Keratinocyte (primary cell): Measurements from ENCODE around the gene LAMA4. TPM values are rescaled to one million over a fixed set of nuclear protein-coding genes. Genes with fewer than 3 reads are reported as not detected.

Source experiments
- DNase-seq: peaks from one replicate; pipeline ENCODE4 v3.0.0-alpha.2; 2011; ENCODE audit warnings: low read depth, missing footprints, low spot score
- FAIRE-seq: peaks from 2 replicates; lab custom pipeline; 2011; peaks lifted over from hg19 to GRCh38; lab: Jason Lieb, UNC
- H2AFZ ChIP-seq: 2 replicates; pipeline ENCODE4 v1.6.0; 2012; ENCODE audit warnings: low read length, control low read depth, inconsistent platforms; ENCODE audit not compliant: control insufficient read depth
- H3K27ac ChIP-seq: 2 replicates; pipeline ENCODE4 v1.5.1; 2011; ENCODE audit warnings: low read length; ENCODE audit not compliant: control insufficient read depth, insufficient read depth
- H3K27me3 ChIP-seq: 3 replicates; pipeline ENCODE4 v1.6.0; 2011; ENCODE audit warnings: low read length; ENCODE audit not compliant: control insufficient read depth, insufficient read depth; ENCODE audit errors: extremely low read depth
- H3K36me3 ChIP-seq, 2 experiments: 2 replicates in 1 of 2; 3 replicates in 1 of 2; pipeline ENCODE4 v1.5.1; 2011; ENCODE audit warnings: low read length in 2 of 2, mild to moderate bottlenecking in 1 of 2; ENCODE audit not compliant: control insufficient read depth in 2 of 2, insufficient read depth in 2 of 2; ENCODE audit errors: extremely low read depth in 1 of 2
- H3K4me1 ChIP-seq: 3 replicates; pipeline ENCODE4 v1.5.1; 2011; ENCODE audit warnings: low read length; ENCODE audit not compliant: control insufficient read depth, insufficient read depth; ENCODE audit errors: extremely low read depth
- H3K4me2 ChIP-seq: 3 replicates; pipeline ENCODE4 v1.6.0; 2011; ENCODE audit warnings: low read depth, low read length; ENCODE audit not compliant: control insufficient read depth, insufficient read depth; ENCODE audit errors: extremely low read depth
- H3K4me3 ChIP-seq, 3 experiments: fragments of 200-600 bp in 1 of 3; sonication (generic) in 1 of 3; 2 replicates in 2 of 3; 3 replicates in 1 of 3; pipeline ENCODE4 v1.5.1; 2011 to 2016; ENCODE audit warnings: low read length in 3 of 3, mild to moderate bottlenecking in 3 of 3, control low read depth in 2 of 3, inconsistent platforms in 1 of 3, low read depth in 1 of 3, mixed read lengths in 1 of 3, mixed run types in 1 of 3, moderate library complexity in 1 of 3; ENCODE audit not compliant: control insufficient read depth in 2 of 3, insufficient read depth in 2 of 3; ENCODE audit errors: extremely low read depth in 1 of 3
- H3K79me2 ChIP-seq: 2 replicates; pipeline ENCODE4 v1.6.0; 2012; ENCODE audit warnings: low read length; ENCODE audit not compliant: control insufficient read depth, insufficient read depth
- H3K9ac ChIP-seq: 3 replicates; pipeline ENCODE4 v1.6.0; 2011; ENCODE audit warnings: low read length; ENCODE audit not compliant: control insufficient read depth, insufficient read depth; ENCODE audit errors: extremely low read depth
- H3K9me1 ChIP-seq: 3 replicates; pipeline ENCODE4 v1.6.0; 2011; ENCODE audit warnings: low read length; ENCODE audit not compliant: control insufficient read depth, insufficient read depth; ENCODE audit errors: extremely low read depth
- H3K9me3 ChIP-seq: 2 replicates; pipeline ENCODE4 v1.5.1; 2012; ENCODE audit warnings: low read depth, low read length; ENCODE audit not compliant: control insufficient read depth
- H4K20me1 ChIP-seq: 3 replicates; pipeline ENCODE4 v1.6.0; 2011; ENCODE audit warnings: low read length; ENCODE audit not compliant: control insufficient read depth, insufficient read depth; ENCODE audit errors: extremely low read depth
- EZH2 ChIP-seq: IDR thresholded peaks from one replicate; pipeline ENCODE4 v1.6.1; 2012; ENCODE audit warnings: inconsistent platforms, mild to moderate bottlenecking, low read length, moderate library complexity
- dilution Hi-C: fragments of 300-500 bp; cut with MboI; formaldehyde crosslinking; loops from one replicate; pipeline ENCODE4 v1.7.0; 2020; ENCODE audit warnings: low sequenced_read_pairs; ENCODE audit not compliant: extremely low pct_ligation_motif_present
- polyA plus RNA-seq, 5 experiments: library from polyadenylated mRNA; depleted of rRNA in 3 of 5; stranded (reverse) in 3 of 5; stranded (forward) in 1 of 5; unstranded in 1 of 5; fragments of >200 nt; gene quantifications; 1 replicate in 1 of 5; 2 replicates in 3 of 5; 3 replicates in 1 of 5; pipeline versions ENCODE4 v1.2.1 to v1.2.3, GENCODE V29; 2011 to 2012; ENCODE audit warnings: missing spikeins in 2 of 5, low read depth in 1 of 5, low replicate concordance in 1 of 5
- TF ChIP-seq, protein P1 (sequence below), 3 experiments: IDR thresholded peaks in 1 of 3; conservative IDR thresholded peaks in 1 of 3; optimal IDR thresholded peaks in 1 of 3; 2 replicates in 2 of 3; 3 replicates in 1 of 3; pipeline versions ENCODE3 to v1.5.1; 2011; ENCODE audit warnings: low read length in 3 of 3, mild to moderate bottlenecking in 3 of 3, moderate library complexity in 2 of 3, control low read depth in 1 of 3, inconsistent platforms in 1 of 3; ENCODE audit not compliant: insufficient read depth in 2 of 3; ENCODE audit errors: extremely low read depth in 1 of 3

The LAMA4 gene
- polyA plus RNA-seq, 1 donor (not counting 4 experiments of a cell fraction or from before 2014, with no cell fraction given), result 0.12 TPM

GRCh38 chr6:112173221-112173804 lies 81.1 kb downstream of the LAMA4 start:
- DNase-seq (no peak), FAIRE-seq (no peak)
- Histone ChIP-seq H4K20me1 (no peaks in the 10 kb centered on the region), H3K4me3 (no peak overlapping the region), H3K27ac (no peak overlapping the region), H3K4me1 (no peaks in the 10 kb centered on the region), H2AFZ (no peak overlapping the region), H3K4me2 (no peak overlapping the region), H3K9me3 (no peaks in the 10 kb centered on the region), H3K9me1 (no peaks in the 10 kb centered on the region), H3K9ac (no peak overlapping the region), H3K36me3 (no peaks in the 10 kb centered on the region), H3K27me3 (peaks cover 3% of the 10 kb centered on the region), H3K79me2 (no peaks in the 10 kb centered on the region)
- TF ChIP-seq EZH2, result no peak
- TF ChIP-seq, protein P1, sequence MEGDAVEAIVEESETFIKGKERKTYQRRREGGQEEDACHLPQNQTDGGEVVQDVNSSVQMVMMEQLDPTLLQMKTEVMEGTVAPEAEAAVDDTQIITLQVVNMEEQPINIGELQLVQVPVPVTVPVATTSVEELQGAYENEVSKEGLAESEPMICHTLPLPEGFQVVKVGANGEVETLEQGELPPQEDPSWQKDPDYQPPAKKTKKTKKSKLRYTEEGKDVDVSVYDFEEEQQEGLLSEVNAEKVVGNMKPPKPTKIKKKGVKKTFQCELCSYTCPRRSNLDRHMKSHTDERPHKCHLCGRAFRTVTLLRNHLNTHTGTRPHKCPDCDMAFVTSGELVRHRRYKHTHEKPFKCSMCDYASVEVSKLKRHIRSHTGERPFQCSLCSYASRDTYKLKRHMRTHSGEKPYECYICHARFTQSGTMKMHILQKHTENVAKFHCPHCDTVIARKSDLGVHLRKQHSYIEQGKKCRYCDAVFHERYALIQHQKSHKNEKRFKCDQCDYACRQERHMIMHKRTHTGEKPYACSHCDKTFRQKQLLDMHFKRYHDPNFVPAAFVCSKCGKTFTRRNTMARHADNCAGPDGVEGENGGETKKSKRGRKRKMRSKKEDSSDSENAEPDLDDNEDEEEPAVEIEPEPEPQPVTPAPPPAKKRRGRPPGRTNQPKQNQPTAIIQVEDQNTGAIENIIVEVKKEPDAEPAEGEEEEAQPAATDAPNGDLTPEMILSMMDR (optimal IDR thresholded peaks at IDR 0.05 in 1 of 3, IDR thresholded peaks at IDR 0.05 in 1 of 3, conservative IDR thresholded peaks at IDR 0.05 in 1 of 3; ENCODE audit: extremely low read depth in 1 of 3, insufficient read depth in 2 of 3, low read length in 3 of 3), result no peak
- dilution Hi-C loops, result no loop called here

DNA sequence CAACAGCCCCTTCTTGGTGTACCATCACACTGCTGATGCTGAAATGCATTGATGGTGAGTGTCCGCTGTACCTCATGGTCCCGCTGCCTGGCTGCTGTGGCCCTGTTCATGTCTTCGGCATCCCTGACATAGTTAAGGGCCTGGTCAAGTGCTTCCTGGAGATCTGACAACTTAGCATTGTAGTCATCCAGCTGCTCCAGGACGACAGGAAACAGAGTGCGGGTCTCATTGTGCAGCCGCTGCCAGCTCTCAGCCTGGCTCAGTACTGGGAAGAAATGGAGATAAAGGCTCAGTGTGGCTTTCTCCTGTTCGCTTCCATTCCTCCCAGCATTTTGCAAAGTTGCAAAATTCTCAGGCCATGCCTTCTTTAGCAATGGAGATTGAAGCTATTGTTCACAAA lies 81.8 kb downstream of the LAMA4 start:
- no peak overlapping the region for H3K4me2 ChIP-seq
- H3K36me3 ChIP-seq, result no peaks in the 10 kb centered on the region
- FAIRE-seq (no peak), DNase-seq (no peak)
- no peak overlapping the region for H3K27ac ChIP-seq
- no peak overlapping the region for H3K9ac ChIP-seq
- H3K9me3 ChIP-seq, result no peaks in the 10 kb centered on the region
- dilution Hi-C loops, result no loop called here
- no peaks in the 10 kb centered on the region for H3K4me1 ChIP-seq
- peaks cover 2% of the 10 kb centered on the region for H3K27me3 ChIP-seq
- H2AFZ ChIP-seq, result no peak overlapping the region
- H3K79me2 ChIP-seq, result no peaks in the 10 kb centered on the region
- no peaks in the 10 kb centered on the region for H3K9me1 ChIP-seq
- H3K4me3 ChIP-seq, result no peak overlapping the region
- TF ChIP-seq EZH2, result no peak
- H4K20me1 ChIP-seq, result no peaks in the 10 kb centered on the region

- Histone ChIP-seq H3K4me2 (no peak overlapping the region), H3K79me2 (no peaks in the 10 kb centered on the region), H4K20me1 (no peaks in the 10 kb centered on the region), H3K36me3 (no peaks in the 10 kb centered on the region), H3K4me3 (no peak overlapping the region), H2AFZ (no peak overlapping the region), H3K4me1 (no peaks in the 10 kb centered on the region), H3K9me1 (no peaks in the 10 kb centered on the region), H3K27me3 (no peaks in the 10 kb centered on the region), H3K27ac (no peak overlapping the region), H3K9ac (no peak overlapping the region), H3K9me3 (no peaks in the 10 kb centered on the region)
- TF ChIP-seq, protein P1 (optimal IDR thresholded peaks at IDR 0.05 in 1 of 3, IDR thresholded peaks at IDR 0.05 in 1 of 3, conservative IDR thresholded peaks at IDR 0.05 in 1 of 3; ENCODE audit: extremely low read depth in 1 of 3, insufficient read depth in 2 of 3, low read length in 3 of 3), result no peak
- TF ChIP-seq EZH2, result no peak
- dilution Hi-C loops, result no loop called here
- DNase-seq (no peak), FAIRE-seq (no peak)
Measured at GRCh38 chr6:112169541-112169940, 84.8 kb downstream of the LAMA4 start.
